Lower lobe of right lung (tissue), 2 donors: ENCODE measurements around the gene HOXC6. TPM values are rescaled to one million over a fixed set of nuclear protein-coding genes. Genes with fewer than 3 reads are reported as not detected.

ENCODE experiments used
- ATAC-seq, 2 donors: fragments of 200-7000 bp; cut with Tn5 transposase; one replicate each; pipeline ENCODE4 v1.9.1; 2020 to 2022; ENCODE audit warnings: mild to moderate bottlenecking in 2 of 2, moderate library complexity in 2 of 2
- DNase-seq: peaks from one replicate; pipeline ENCODE4 v3.0.0-alpha.2; 2020
- H3K27ac ChIP-seq: fragments of 200-600 bp; one replicate; pipeline ENCODE4 v1.8.0; 2022
- H3K27me3 ChIP-seq: fragments of 200-600 bp; one replicate; pipeline ENCODE4 v1.8.0; 2022; ENCODE audit warnings: low read depth
- H3K36me3 ChIP-seq: fragments of 200-600 bp; one replicate; pipeline ENCODE4 v1.8.0; 2022; ENCODE audit warnings: mild to moderate bottlenecking
- H3K4me1 ChIP-seq: fragments of 200-600 bp; one replicate; pipeline ENCODE4 v1.8.0; 2022
- H3K4me3 ChIP-seq: fragments of 200-600 bp; one replicate; pipeline ENCODE4 v1.8.0; 2022; ENCODE audit warnings: mild to moderate bottlenecking
- H3K9me3 ChIP-seq: fragments of 200-600 bp; one replicate; pipeline ENCODE4 v1.8.0; 2022
- CTCF ChIP-seq: fragments of 200-600 bp; IDR thresholded peaks from one replicate; pipeline ENCODE4 v1.8.0; 2022; ENCODE audit warnings: antibody characterized with exemption, mild to moderate bottlenecking
- intact Hi-C: fragments of 100-400 bp; cut with DNase I; formaldehyde crosslinking; loops from one replicate; pipeline ENCODE4 v1.11.0; 2022
- total RNA-seq: library from RNA; stranded (reverse); fragmentation: NEBNext Ultra II Directional; extraction: Animal tissue kit (Norgen Biotek cat#: 25700); gene quantifications from one replicate; pipeline ENCODE4 v1.2.1, GENCODE V29; 2021
- donor health status: DM: no; HTN: yes; CAD: no; lungs with severe emphysema.

Gene HOXC6
- total RNA-seq, 1 donor from 2014 or later = 0.50 TPM

- intact Hi-C loops = no loop called here
- Histone ChIP-seq H3K27ac (no peak overlapping the region), H3K9me3 (no peaks in the 10 kb centered on the region), H3K4me3 (peak overlapping the region; percentile 37), H3K27me3 (peaks cover 98% of the 10 kb centered on the region), H3K36me3 (no peaks in the 10 kb centered on the region), H3K4me1 (peaks cover 13% of the 10 kb centered on the region)
- TF ChIP-seq CTCF = no peak
- DNase-seq (no peak), ATAC-seq (peak in 1 of 2 donors; percentile 25)
These were observed 5.9 kb downstream of the HOXC6 start for GRCh38 chr12:54033980-54034784.

GRCh38 chr12:54034785-54035310, 6.6 kb downstream of the HOXC6 start:
- Histone ChIP-seq H3K4me3 (no peak overlapping the region), H3K4me1 (peaks cover 13% of the 10 kb centered on the region), H3K27ac (no peak overlapping the region), H3K27me3 (peaks cover 97% of the 10 kb centered on the region), H3K9me3 (no peaks in the 10 kb centered on the region), H3K36me3 (no peaks in the 10 kb centered on the region)
- ATAC-seq = no peak
- TF ChIP-seq CTCF = no peak
- intact Hi-C loops = no loop called here
- DNase-seq = no peak

- no peaks in the 10 kb centered on the region for H3K36me3 ChIP-seq
- H3K27ac ChIP-seq = no peak overlapping the region
- intact Hi-C loops = no loop called here
- DNase-seq (no peak), ATAC-seq (no peak)
- H3K4me3 ChIP-seq = no peak overlapping the region
- no peak for TF ChIP-seq CTCF
- H3K27me3 ChIP-seq = peaks cover 92% of the 10 kb centered on the region
- no peaks in the 10 kb centered on the region for H3K9me3 ChIP-seq
- peaks cover 12% of the 10 kb centered on the region for H3K4me1 ChIP-seq
These were observed 7.5 kb downstream of the HOXC6 start for GRCh38 chr12:54035568-54036264.

- DNase-seq (no peak), ATAC-seq (no peak)
- no peak overlapping the region for H3K27ac ChIP-seq
These were observed 8.6 kb downstream of the HOXC6 start for GRCh38 chr12:54036620-54037359.

More at GRCh38 chr12:54036620-54037359, 8.6 kb downstream of the HOXC6 start:
- intact Hi-C loops = no loop called here
- no peaks in the 10 kb centered on the region for H3K9me3 ChIP-seq
- TF ChIP-seq CTCF = no peak
- H3K4me3 ChIP-seq = no peak overlapping the region
- H3K4me1 ChIP-seq = peaks cover 6% of the 10 kb centered on the region
- H3K27me3 ChIP-seq = peaks cover 92% of the 10 kb centered on the region
- H3K36me3 ChIP-seq = no peaks in the 10 kb centered on the region
